HK-2 (cell line): Measurements from ENCODE around the gene DMD.
"Not testable (repeated sequence)": the region's sequence is repeated elsewhere in the genome, so short reads cannot be mapped to it uniquely, and the experiment has no call there.

Experiments used
- DNase-seq: peaks from one replicate; pipeline ENCODE4 v3.0.0-alpha.2; 2018; ENCODE audit not compliant: unreplicated experiment

Gene DMD

DNA sequence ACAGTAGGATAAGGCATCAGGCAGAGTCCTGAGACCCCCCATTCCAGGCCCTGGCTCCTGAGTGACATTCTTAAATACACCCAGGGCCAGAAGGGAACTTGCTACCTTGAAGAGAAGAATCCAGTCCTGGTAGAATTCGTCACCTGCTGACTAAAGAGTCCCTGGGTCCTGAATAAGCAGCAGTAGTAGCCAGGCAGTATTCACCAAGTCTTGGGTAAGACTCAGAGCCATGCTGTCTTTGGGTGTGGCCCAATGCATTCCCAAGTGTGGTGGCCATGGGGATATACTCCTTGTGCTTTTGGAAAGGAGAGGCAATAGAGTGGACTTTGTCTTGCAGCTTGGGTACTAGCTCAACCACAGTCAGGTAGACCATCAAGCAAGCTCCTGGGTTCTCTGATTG, 359.1 kb downstream of the DMD start:
- DNase-seq: no peak

DNA sequence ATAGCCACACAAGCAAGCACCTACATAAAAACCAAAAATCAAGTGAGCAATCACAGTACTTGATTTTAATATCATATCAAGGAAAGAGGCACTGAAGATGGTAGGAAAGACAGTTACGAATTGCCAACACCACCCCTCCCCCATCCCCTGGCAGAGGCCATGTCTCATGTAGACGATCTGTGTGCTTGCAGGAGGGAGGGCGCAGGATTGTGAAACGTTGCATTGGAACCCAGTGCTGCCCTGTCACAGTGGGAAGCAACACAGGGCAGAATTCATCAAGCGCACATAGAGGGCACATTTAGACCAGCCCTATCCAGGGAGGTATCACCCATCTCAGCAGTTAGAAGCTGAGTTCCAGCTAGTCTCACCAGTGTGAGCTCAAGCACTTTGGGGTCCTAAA, 359.8 kb downstream of the DMD start:
- DNase-seq: no peak

DNA sequence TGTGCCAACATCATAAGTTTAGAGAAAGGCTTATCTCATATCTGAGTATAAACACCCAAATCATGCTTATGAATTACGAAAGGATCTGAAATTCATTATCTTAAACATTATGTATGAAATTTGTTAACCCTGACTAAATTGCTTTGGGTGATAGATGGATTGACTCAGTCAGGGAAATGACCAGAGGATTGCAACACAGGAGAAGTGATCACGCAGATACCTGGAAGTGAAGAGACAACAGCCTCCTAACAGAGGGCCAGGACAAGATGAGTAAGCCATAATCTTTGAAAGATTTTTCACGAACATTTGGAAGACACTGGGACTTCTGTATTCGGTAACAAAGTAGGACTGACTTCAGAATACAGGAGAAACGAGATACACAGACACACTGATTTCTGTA, 363.4 kb downstream of the DMD start:
- no peak for DNase-seq

DNA sequence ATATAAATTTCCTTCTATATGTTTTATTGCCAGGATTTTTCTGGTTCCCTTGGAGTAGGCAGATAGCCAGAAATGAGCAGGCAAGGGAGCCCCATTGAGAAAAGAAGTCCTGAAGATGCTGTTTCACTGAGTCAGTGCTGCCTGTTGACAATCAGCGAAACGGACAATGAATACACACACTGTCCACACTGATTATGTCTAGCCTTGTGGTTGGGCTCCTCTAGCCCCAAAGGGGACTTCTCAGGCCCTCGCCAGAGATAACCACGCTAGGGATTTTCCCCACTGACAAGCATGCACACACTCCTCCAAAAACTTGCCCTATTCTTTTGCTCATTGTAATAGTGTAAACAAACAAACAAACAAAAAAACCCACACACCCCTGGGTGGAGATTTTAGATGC, 369.3 kb downstream of the DMD start:
- no peak for DNase-seq

DNA sequence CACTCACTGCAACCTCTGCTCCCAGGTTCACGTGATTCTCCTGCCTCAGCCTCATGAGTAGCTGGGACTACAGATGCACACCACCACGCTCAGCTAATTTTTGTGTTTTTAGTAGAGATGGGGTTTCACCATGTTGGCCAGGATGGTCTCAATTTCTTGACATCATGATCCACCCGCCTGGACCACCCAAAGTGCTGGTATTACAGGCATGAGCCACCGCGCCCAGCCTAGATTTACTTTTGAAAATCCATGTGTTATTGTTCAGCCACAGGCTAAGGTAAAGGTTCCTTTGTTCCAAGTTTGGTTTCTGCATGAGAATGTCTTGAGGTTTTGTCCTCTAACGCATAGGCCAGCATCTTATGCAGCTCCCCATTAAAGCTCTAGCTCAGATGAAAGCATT, 371.6 kb downstream of the DMD start:
- no peak for DNase-seq

DNA sequence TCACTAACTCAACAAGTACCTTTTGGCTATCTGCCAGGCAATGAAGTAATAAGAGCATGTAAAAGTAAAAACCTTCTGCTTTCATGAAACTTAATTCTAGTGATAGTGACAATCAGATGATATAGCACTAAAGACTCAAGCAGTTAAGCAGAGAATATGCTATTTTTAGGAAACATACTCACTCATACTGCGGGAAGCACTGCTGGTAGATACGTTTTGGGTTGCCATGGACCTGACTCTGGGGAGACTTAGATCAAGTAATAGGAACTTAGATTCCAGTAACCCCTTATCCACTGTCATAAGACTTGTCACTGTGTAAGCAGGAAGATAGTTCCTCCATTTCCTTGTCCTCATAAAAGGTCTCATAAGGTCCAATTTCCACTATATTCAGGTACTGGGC, 386.3 kb downstream of the DMD start:
- DNase-seq: no peak

DNA sequence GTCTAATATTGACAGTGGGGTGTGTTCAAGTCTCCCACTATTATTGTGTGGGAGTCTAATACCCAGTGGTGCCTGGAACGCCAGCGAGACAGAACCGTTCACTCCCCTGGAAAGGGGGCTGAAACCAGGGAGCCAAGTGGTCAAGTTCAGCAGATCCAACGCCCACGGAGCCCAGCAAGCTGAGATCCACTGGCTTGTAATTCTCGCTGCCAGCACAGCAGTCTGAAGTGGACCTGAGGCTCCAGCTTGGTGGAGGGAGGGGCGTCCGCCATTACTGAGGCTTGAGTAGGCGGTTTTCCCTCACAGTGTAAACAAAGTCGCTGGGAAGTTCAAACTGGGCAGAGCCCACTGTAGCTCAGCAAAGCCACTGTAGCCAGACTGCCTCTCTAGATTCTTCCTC, 407.3 kb downstream of the DMD start:
- no peak for DNase-seq

DNA sequence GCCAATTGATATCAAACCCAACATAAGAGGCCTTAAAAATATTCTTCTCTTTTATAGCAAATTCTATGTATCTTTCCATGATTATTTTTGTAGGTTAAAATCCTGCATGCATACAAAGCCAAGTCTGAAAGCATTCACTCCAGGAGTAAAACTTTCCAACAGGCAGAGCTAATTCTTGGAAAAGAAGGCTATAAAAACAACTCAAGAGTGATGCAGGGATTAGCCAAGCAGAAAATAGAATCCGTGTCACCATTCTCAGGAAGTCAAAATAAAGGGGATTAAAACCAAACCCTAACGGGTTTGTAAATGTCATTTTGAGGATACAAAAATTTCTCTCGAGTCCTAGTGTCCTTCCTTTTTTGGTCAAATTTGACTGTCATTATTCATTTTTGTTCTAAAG, 412.4 kb downstream of the DMD start:
- DNase-seq: no peak

DNA sequence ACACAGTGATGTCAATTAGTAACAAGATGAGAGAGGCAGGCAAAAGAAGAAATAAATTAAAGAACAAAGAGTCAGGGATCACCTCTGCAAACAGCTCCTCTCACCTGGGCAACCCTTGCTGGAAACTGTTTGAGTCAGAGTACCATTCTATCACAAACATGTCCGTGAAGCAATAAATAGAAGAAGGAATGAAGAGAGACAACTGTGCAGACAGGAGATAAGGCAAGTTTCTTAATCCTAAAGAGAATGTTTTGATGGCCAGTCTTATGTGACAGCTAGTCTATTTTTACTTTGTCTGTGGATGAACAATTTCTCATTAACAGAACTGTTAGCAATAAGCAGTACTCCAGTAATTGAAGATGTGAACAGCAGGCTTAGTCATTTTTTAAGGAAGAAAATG, 422.4 kb downstream of the DMD start:
- no peak for DNase-seq

DNA sequence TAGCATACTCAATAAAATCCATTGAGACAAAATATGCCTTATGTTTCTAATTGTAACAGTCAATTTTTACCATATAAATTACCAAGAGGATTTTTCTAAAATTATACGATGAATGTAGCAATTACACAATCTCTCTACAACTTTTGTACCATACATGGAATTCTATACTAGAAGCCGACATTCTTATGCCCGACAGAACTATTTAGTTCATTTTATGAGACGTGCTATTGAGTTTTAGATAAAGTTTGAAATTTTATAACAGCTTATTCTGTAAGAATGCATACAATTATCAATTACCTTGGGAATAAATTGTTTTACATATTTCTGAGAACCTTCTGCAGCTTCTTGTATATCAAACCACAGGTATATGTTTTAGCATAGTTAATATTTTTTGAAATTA, 431.2 kb downstream of the DMD start:
- DNase-seq: no peak

DNA sequence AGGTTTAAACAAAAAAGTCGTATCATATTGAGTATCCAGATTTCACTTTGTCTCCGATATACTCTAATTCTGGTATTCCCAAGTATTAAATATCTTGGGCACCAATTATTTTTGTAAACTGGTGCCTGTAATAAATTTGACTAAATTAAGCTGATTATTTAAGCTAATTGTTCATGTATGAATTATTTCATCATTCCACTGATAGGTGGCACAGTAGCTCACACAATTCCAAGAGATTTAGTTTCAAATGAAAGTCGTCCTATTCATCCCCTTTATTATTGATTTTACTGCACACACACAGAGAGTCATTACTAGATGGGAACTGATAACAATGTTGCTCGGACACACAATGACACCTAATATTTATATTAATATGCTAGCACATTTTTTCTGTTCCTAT, 432.4 kb downstream of the DMD start:
- no peak for DNase-seq

DNA sequence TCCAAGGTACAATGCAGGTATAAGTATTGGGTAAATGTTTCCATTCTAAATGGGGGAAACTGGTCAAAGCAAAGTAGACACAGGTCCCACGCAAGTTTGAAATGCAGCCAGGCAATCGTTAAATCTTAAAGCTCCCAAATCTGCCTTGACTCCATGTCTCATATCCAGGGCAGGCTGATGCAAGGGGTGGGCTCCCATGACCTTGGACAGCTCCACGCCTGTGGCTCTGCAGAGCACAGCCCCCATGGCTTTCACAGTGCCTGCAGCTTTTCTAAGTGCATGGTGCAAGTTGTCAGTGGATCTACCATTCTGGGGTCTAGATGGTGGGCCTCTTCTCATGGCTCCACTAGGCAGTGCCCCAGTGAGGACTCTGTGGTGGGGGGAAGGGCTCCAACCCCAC, 436.4 kb downstream of the DMD start:
- DNase-seq: no peak

DNA sequence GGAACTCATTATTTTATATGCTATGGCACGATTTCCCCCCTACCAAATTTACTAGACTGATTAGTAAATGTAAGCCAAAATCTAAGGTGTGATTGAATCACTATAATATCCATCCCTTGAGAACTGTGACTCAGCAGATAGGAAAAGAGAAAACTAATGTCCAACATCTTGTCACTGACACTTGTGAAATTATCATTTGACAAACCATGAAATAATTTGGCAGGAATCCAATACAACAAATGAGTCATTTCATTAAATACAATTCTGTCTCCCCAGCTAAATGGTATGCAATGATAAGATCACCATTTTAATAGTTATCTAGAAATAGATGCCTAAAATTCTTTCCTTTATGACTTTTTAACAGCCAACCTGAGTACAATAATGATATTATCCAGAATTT, 462.3 kb downstream of the DMD start:
- DNase-seq: no peak

DNA sequence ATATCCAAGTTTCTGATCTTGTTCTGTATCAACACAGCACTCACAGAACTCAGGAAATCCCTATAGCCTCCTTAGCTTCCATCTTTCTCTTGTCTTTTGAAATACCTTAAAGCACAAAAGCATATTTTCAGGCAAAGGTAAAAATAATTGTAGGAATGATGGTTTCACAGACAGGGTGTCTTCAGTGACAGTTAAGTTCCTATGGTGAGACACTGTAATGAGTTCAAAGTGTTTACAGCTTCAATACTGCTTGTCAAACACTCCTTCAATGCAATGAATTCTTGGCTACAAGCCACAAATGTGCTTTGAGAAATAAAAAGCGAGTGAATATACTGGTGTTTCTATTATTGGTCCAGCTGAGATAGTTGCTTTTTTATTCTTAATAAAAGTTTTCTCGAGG, 466.0 kb downstream of the DMD start:
- no peak for DNase-seq

DNA sequence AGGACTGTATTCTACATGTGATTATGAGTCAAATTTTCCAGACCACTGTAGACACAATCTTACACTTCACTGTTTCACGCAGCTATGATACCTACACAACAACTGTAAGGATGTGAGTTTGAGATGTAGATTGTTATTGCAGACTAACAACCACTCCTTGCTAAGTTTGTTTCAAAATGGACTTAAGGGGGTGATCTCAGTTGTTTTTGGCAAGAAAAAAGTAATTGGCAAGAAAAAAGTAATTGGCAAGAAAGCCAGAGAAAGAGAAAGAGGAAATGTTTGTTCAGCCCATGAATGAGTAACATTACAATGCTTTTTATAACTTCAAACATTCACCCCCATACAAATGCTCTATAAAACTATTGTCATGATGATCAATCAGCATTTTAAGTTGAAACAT, 466.4 kb downstream of the DMD start:
- no peak for DNase-seq

DNA sequence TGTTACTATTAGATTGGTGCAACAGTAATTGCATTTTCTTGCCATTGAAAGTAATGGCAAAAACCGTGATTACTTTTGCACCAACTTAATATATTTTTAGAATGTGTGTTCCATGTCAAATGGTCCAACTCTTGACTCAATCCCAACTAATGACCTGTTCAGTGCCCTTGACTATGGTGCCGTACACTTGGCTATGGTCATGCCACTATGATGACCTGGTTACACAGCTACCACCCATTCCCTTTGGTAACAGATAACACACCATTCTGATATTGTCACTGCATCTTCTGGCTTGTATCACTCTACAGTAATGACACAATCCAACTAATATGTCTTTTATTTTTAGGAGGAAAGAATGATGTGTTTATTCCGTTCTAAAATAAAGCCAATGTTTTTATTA, 469.4 kb downstream of the DMD start:
- DNase-seq: no peak

DNA sequence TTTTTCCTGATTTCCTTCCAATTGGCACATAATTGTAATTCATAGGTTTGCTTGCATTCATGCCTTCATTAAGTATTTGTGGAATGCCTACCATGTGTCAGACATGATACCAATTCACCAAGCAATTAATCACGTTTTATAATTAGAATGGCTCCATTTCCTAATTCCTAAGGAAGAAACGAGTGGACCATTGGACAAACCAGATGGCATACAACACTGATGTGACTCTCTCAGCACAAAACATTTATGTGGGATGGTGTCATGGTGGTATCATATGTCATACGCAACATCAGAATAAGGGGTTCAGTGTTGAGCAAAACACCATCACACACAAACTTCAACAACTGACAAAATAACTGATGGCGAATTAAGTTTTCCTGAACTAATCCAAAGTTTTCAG, 502.8 kb downstream of the DMD start:
- no peak for DNase-seq

DNA sequence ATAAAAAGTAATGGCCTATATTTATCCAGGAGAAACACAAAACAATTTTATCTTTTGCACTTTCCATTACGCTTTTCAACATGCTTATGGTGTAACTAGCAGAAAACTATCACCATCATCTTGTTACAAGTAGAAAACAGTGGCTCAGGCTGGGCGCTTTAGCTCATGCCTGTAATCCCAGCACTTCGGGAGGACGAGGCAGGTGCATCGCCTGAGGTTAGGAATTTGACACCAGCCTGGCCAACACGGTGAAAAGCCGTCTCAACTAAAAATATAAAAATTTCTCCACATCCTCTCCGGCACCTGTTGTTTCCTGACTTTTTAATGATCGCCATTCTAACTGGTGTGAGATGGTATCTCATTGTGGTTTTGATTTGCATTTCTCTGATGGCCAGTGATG, 506.0 kb downstream of the DMD start:
- not testable (repeated sequence) for DNase-seq

DNA sequence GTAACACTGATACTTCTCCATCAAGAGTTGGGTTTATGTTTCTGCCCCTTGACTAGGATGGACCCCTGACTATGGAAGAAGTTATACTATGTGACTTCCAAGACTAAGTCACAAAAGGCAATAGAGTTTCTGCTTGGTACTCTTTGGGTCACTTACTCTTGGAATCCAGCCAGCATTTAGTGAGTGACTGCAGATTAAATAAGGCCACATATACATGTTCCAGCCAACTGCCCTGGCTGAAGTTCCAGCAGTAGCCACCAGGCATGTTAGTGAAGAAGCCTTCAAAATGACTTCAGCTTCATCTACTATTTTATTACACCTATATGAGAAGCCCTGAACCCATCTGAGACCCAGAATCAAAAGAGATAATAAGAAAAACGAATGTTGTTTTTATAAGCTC, 524.0 kb downstream of the DMD start:
- DNase-seq: no peak

DNA sequence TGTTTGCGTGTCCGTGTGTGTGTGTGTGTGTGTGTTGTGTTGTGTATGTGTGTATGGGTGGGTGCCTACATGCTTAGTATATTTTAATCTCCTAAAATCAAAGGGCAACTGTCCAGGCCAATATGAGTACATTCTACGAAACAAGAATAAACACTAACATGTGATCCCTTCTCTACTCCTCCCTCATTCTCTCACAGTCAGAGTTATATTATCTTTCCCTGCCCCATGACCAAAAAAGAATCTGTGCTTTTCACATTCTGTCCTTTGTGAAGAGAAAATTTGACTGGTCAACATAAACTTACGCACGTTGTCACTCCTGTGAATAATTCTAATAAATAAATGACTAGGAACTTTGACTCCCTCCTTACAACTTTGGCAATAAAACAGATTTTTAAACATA, 532.9 kb downstream of the DMD start:
- no peak for DNase-seq

DNA sequence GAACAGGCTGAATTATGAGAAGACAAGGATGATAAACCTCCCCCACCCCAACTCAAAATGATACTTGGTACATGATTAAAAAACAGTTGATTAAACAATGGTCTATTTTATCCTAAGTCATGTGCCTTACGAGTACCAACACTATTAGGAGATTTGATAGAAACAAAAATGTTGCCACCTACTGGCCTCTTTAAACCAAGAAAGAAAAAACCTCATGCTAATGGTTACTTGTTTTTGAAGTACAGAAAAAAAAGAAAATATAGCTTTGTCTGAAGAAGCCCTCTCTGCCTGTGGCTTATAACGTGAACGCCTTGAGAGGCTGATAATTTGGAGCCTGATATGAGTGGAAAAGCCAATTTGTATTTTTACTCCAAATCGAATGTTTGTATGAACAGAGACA, 538.2 kb downstream of the DMD start:
- DNase-seq: no peak

DNA sequence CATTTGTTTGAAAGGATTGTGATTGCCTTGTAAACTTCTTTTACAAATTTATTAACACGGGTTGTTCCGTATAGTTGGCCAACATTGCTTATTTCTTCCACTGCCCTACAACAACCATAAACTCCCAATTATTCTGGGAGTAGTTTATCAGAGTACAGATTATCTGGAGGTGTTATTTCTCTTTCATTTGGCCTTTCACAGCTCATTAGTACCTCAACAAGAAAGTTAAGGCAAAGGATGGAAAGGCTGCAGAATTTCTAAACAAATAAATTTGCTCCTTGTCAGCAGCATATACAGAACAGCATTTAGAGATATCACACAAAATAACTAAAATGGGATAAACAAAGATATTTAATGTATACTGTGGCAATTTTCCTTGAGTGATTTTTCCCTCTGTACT, 548.8 kb downstream of the DMD start:
- no peak for DNase-seq

DNA sequence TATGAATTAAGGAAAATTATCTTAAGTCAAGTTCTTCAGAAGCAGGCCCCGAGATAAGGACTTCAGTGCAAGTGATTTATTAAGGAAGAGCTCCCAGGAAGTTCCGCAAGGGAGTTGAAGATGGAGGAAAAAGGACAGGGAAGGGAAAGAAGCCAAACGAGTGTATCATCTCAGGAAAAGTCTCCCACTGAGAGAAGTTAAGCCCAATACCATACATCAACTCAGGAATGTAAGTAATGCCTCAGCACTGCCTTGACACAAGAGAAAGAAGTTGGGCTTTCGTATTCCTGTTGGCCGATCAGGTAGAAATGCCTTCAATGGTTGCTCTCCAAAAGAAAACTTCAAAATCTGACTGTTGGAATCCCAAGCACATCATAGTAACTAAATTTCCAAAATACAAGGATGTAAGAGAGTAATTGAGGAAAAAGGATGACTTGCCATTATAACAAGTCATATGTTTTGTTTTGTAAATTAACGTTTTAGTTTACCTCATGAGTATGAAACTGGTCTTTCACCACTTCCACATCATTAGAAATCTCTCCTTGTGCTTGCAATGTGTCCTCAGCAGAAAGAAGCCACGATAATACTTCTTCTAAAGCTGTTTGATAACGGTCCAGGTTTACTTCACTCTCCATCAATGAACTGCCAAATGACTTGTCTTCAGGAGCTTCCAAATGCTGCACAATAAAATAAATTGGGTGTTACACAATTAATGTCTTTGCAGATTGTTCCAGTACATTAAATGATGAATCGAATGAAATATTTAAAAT, 566.7 kb downstream of the DMD start:
- DNase-seq: no peak

DNA sequence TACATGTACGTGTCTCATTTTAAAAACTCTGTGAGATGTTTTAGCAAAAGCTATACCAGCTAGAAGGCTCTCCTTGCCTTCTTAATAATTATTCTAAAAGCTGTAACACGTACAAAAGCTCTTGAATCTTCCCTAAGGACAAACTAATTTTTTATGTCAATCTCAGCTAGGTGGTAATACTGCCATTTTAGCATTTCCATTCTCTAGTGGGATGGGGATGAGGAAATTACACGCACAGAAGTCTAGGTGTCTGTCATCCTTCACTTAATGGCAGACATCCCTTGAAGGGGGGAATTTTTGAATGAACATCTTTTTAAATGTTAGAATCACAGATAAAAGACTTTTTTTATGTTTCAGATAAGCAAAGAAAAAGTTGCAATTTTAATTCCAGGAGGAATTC, 569.1 kb downstream of the DMD start:
- DNase-seq: no peak

DNA sequence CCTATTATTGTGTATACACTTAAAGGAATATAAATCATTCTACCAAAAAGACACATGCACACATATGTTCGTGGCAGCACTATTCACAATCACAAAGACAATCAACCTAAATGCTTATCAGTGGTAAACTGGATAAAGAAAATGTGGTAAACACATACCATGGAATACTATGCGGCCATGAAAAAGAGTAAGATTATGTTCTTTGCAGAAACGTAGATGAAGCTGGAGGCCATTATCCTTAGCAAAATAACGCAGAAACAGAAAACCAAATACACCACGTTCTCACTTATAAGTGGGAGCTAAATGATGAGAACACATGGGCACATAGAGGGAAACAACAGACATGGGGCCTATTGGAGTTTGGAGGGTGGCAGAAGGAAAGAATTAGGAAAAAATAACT, 593.2 kb downstream of the DMD start:
- no peak for DNase-seq
